Measurements from ENCODE around the gene RNASE4.

- TF ChIP-seq RELA (IDR thresholded peaks at IDR 0.05; ENCODE audit: borderline replicate concordance, partially characterized antibody) (no peak), BCLAF1 (IDR thresholded peaks at IDR 0.05) (no peak)
Measured at GRCh38 chr14:20698934-20699333, 14.6 kb downstream of the RNASE4 start.

Data from GM12878 (cell line).